CD14-positive monocyte (primary cell): Measurements from ENCODE around the gene LDLRAP1. TPM values are rescaled to one million over a fixed set of nuclear protein-coding genes. Genes with fewer than 3 reads are reported as not detected.

ENCODE experiments used
- DNase-seq, 3 donors: peaks; one replicate each; pipeline ENCODE4 v3.0.0-alpha.2; 2011 to 2022
- H2AFZ ChIP-seq: 2 replicates; pipeline ENCODE4 v1.6.0; 2012; ENCODE audit warnings: mild to moderate bottlenecking, low read depth, low read length, inconsistent platforms; ENCODE audit not compliant: insufficient read depth, poor library complexity, severe bottlenecking
- H3K27ac ChIP-seq, 2 donors: 1 replicate in 1 of 2; 2 replicates in 1 of 2; pipeline ENCODE4 v1.5.1; 2012 to 2013; ENCODE audit warnings: low read length in 2 of 2, control low read depth in 1 of 2, inconsistent platforms in 1 of 2, low read depth in 1 of 2, mild to moderate bottlenecking in 1 of 2
- H3K27me3 ChIP-seq, 2 donors: one replicate each; pipeline versions ENCODE4 v1.6.0 to v1.6.1; 2011 to 2013; ENCODE audit warnings: low read length in 2 of 2; ENCODE audit not compliant: control insufficient read depth in 2 of 2, insufficient read depth in 2 of 2
- H3K36me3 ChIP-seq, 2 donors: replicated peaks in 1 of 2; 1 replicate in 1 of 2; 2 replicates in 1 of 2; pipeline versions ENCODE4 v1.5.1 to v1.6.1; 2012 to 2013; ENCODE audit warnings: low read length in 2 of 2, control low read depth in 1 of 2, inconsistent platforms in 1 of 2, mild to moderate bottlenecking in 1 of 2; ENCODE audit not compliant: insufficient read depth in 2 of 2, control insufficient read depth in 1 of 2
- H3K4me1 ChIP-seq, 2 donors: 1 replicate in 1 of 2; 2 replicates in 1 of 2; pipeline versions ENCODE4 v1.5.1 to v1.6.1; 2012 to 2013; ENCODE audit warnings: low read length in 2 of 2, control low read depth in 1 of 2, inconsistent platforms in 1 of 2, mild to moderate bottlenecking in 1 of 2, moderate library complexity in 1 of 2; ENCODE audit not compliant: insufficient read depth in 2 of 2, control insufficient read depth in 1 of 2
- H3K4me2 ChIP-seq: replicated peaks from 2 replicates; pipeline ENCODE3; 2012; ENCODE audit warnings: low read length, moderate library complexity, mild to moderate bottlenecking; ENCODE audit not compliant: poor library complexity, severe bottlenecking; ENCODE audit errors: extremely low read depth
- H3K4me3 ChIP-seq, 3 experiments: fragments of 200-600 bp in 1 of 3; sonication (generic) in 1 of 3; replicated peaks in 1 of 3; 1 replicate in 2 of 3; 2 replicates in 1 of 3; pipeline ENCODE4 v1.5.1; 2011 to 2013; ENCODE audit warnings: low read length in 3 of 3, mild to moderate bottlenecking in 3 of 3, control low read depth in 2 of 3, low read depth in 2 of 3, inconsistent platforms in 1 of 3, moderate library complexity in 1 of 3
- H3K79me2 ChIP-seq: 2 replicates; pipeline ENCODE4 v1.6.0; 2012; ENCODE audit warnings: mild to moderate bottlenecking, control low read depth, inconsistent platforms, low read length, moderate library complexity; ENCODE audit not compliant: insufficient read depth
- H3K9ac ChIP-seq: 2 replicates; pipeline ENCODE4 v1.6.0; 2017; ENCODE audit warnings: low read length, mild to moderate bottlenecking; ENCODE audit not compliant: insufficient read depth, poor library complexity, severe bottlenecking
- H3K9me3 ChIP-seq, 2 donors: replicated peaks in 1 of 2; 1 replicate in 1 of 2; 2 replicates in 1 of 2; pipeline versions ENCODE4 v1.5.1 to v1.6.1; 2012 to 2013; ENCODE audit warnings: low read length in 2 of 2, control low read depth in 1 of 2; ENCODE audit not compliant: control insufficient read depth in 1 of 2, insufficient read depth in 1 of 2
- H4K20me1 ChIP-seq: 2 replicates; pipeline ENCODE4 v1.6.0; 2012; ENCODE audit warnings: mild to moderate bottlenecking, low read length, control low read depth, moderate library complexity; ENCODE audit not compliant: insufficient read depth
- H3K27ac Mint-ChIP-seq, 7 donors: one replicate each; pipeline ENCODE4 v1.8.0; 2020; ENCODE audit warnings: mild to moderate bottlenecking in 7 of 7, mixed read lengths in 7 of 7, moderate library complexity in 6 of 7, inconsistent platforms in 2 of 7
- H3K27me3 Mint-ChIP-seq, 3 donors: one replicate each; pipeline ENCODE4 v1.8.0; 2021 to 2022; ENCODE audit warnings: low read depth in 3 of 3, mild to moderate bottlenecking in 3 of 3, mixed read lengths in 3 of 3, moderate library complexity in 3 of 3, inconsistent platforms in 1 of 3
- H3K36me3 Mint-ChIP-seq, 2 donors: one replicate each; pipeline ENCODE4 v1.8.0; 2020; ENCODE audit warnings: mixed read lengths in 2 of 2, inconsistent platforms in 1 of 2, mild to moderate bottlenecking in 1 of 2
- H3K4me1 Mint-ChIP-seq: one replicate; pipeline ENCODE4 v1.8.0; 2020; ENCODE audit warnings: mild to moderate bottlenecking, mixed read lengths
- H3K4me3 Mint-ChIP-seq, 2 donors: one replicate each; pipeline ENCODE4 v1.8.0; 2020; ENCODE audit warnings: mild to moderate bottlenecking in 2 of 2, mixed read lengths in 2 of 2, moderate library complexity in 1 of 2
- H3K9me3 Mint-ChIP-seq, 7 donors: one replicate each; pipeline ENCODE4 v1.8.0; 2020 to 2022; ENCODE audit warnings: mixed read lengths in 7 of 7, mild to moderate bottlenecking in 6 of 7, moderate library complexity in 6 of 7, inconsistent platforms in 2 of 7
- WGBS: methylation state at CpG from one replicate; pipeline ENCODE4 v1.1.5; 2013; ENCODE audit warnings: missing lambda C conversion rate; ENCODE audit not compliant: insufficient coverage; 5-methylcytosine and 5-hydroxymethylcytosine counted together
- intact Hi-C, 2 donors: fragments of 100-400 bp; cut with micrococcal nuclease; formaldehyde crosslinking; loops; one replicate each; pipeline versions ENCODE4 v1.15.0 to v1.15.1; 2023
- polyA plus RNA-seq, 3 donors: library from polyadenylated mRNA; depleted of rRNA in 1 of 3; unstranded in 2 of 3; stranded (reverse) in 1 of 3; fragments of 300-500 nt in 2 of 3; fragments of >200 nt in 1 of 3; fragmentation: Illumina TruSeq in 2 of 3; gene quantifications; 1 replicate in 2 of 3; 2 replicates in 1 of 3; pipeline ENCODE4 v1.2.3, GENCODE V29; 2012 to 2021
- TF ChIP-seq, protein P1 (sequence below): fragments of 200-600 bp; IDR thresholded peaks from one replicate; pipeline ENCODE4 v1.8.0; 2022; ENCODE audit warnings: antibody characterized with exemption, mild to moderate bottlenecking

Gene LDLRAP1
- polyA plus RNA-seq, 3 donors: 12.8 to 18.5 (median 14.6) TPM

- TF ChIP-seq, protein P1, sequence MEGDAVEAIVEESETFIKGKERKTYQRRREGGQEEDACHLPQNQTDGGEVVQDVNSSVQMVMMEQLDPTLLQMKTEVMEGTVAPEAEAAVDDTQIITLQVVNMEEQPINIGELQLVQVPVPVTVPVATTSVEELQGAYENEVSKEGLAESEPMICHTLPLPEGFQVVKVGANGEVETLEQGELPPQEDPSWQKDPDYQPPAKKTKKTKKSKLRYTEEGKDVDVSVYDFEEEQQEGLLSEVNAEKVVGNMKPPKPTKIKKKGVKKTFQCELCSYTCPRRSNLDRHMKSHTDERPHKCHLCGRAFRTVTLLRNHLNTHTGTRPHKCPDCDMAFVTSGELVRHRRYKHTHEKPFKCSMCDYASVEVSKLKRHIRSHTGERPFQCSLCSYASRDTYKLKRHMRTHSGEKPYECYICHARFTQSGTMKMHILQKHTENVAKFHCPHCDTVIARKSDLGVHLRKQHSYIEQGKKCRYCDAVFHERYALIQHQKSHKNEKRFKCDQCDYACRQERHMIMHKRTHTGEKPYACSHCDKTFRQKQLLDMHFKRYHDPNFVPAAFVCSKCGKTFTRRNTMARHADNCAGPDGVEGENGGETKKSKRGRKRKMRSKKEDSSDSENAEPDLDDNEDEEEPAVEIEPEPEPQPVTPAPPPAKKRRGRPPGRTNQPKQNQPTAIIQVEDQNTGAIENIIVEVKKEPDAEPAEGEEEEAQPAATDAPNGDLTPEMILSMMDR: no peak
- Histone ChIP-seq H3K4me3 (no peak overlapping the region), H3K4me2 (no peak overlapping the region), H3K9me3 (no peaks in the 10 kb centered on the region), H4K20me1 (peaks cover 67% of the 10 kb centered on the region), H3K36me3 (peaks cover 0 to 23% of the 10 kb centered on the region in 2 donors), H3K27me3 (no peaks in the 10 kb centered on the region), H2AFZ (no peak overlapping the region), H3K4me1 (peaks cover 62 to 73% of the 10 kb centered on the region in 2 donors), H3K9ac (no peak overlapping the region), H3K79me2 (peaks cover 38% of the 10 kb centered on the region), H3K27ac (no peak overlapping the region)
- WGBS: 98% methylated on average over 6 of the region's 11 CpGs
- H3K27ac Mint-ChIP-seq: peak overlapping the region in 1 of 7 donors; percentile 17
- H3K9me3 Mint-ChIP-seq: peaks cover 0 to 2% (median 0%) of the 10 kb centered on the region in 7 donors
- intact Hi-C loops: no loop called here
- peaks cover 30 to 37% of the 10 kb centered on the region in 2 donors for H3K36me3 Mint-ChIP-seq
- peaks cover 91% of the 10 kb centered on the region for H3K4me1 Mint-ChIP-seq
- no peak for DNase-seq
- H3K4me3 Mint-ChIP-seq: no peak overlapping the region
- peaks cover 0 to 2% (median 2%) of the 10 kb centered on the region in 3 donors for H3K27me3 Mint-ChIP-seq
These were observed 10.5 kb downstream of the LDLRAP1 start for GRCh38 chr1:25553749-25554429.

GRCh38 chr1:25554430-25554780, 11.0 kb downstream of the LDLRAP1 start:
- H3K9me3 Mint-ChIP-seq: peaks cover 0 to 2% (median 0%) of the 10 kb centered on the region in 7 donors
- WGBS: 94% methylated on average over 3 of the region's 3 CpGs
- no peak for DNase-seq
- no peak overlapping the region for H3K4me3 ChIP-seq
- H3K27me3 Mint-ChIP-seq: peaks cover 0 to 2% (median 2%) of the 10 kb centered on the region in 3 donors
- no peak overlapping the region for H3K27ac ChIP-seq
- H3K36me3 Mint-ChIP-seq: peaks cover 35 to 41% of the 10 kb centered on the region in 2 donors
- no peaks in the 10 kb centered on the region for H3K27me3 ChIP-seq
- H3K4me1 ChIP-seq: peaks cover 58 to 70% of the 10 kb centered on the region in 2 donors
- no peak overlapping the region for H3K4me3 Mint-ChIP-seq
- TF ChIP-seq, protein P1: no peak
- H3K4me2 ChIP-seq: no peak overlapping the region
- peaks cover 0 to 28% of the 10 kb centered on the region in 2 donors for H3K36me3 ChIP-seq
- peaks cover 38% of the 10 kb centered on the region for H3K79me2 ChIP-seq
- H4K20me1 ChIP-seq: peaks cover 63% of the 10 kb centered on the region
- H3K9ac ChIP-seq: no peak overlapping the region
- H2AFZ ChIP-seq: no peak overlapping the region
- peaks cover 90% of the 10 kb centered on the region for H3K4me1 Mint-ChIP-seq
- H3K27ac Mint-ChIP-seq: no peak overlapping the region
- intact Hi-C loops: no loop called here
- no peaks in the 10 kb centered on the region for H3K9me3 ChIP-seq
